ENCODE data around the gene GUF1.

- TF ChIP-seq EZH2phosphoT487 (IDR thresholded peaks at IDR 0.05; ENCODE audit: insufficient read depth, low read depth) (no peak), EZH2 (IDR thresholded peaks at IDR 0.05; ENCODE audit: insufficient read depth, poor library complexity, severe bottlenecking) (no peak)
Measured at GRCh38 chr4:44651425-44651824, 26.8 kb upstream of the GUF1 start, which contains the start of gene YIPF7.
